GM18505 (cell line): ENCODE results near the gene PNO1.

Source experiments
- ATAC-seq: cut with Tn5 transposase; IDR thresholded peaks from one replicate; pipeline ENCODE4 v1.9.1; 2021; ENCODE audit not compliant: unreplicated experiment
- POLR2A ChIP-seq: IDR thresholded peaks from 4 replicates; pipeline ENCODE4 v1.6.1; 2011; ENCODE audit warnings: borderline replicate concordance; ENCODE audit not compliant: insufficient read depth, insufficient read length; ENCODE audit errors: extremely low read depth

Gene PNO1

GRCh38 chr2:68176657-68177056 lies 19.0 kb downstream of the PNO1 start:
- TF ChIP-seq POLR2A = no peak
- ATAC-seq = no peak

- ATAC-seq = no peak
- TF ChIP-seq POLR2A = no peak
Observed at GRCh38 chr2:68177541-68177940, 19.9 kb downstream of the PNO1 start.

DNA sequence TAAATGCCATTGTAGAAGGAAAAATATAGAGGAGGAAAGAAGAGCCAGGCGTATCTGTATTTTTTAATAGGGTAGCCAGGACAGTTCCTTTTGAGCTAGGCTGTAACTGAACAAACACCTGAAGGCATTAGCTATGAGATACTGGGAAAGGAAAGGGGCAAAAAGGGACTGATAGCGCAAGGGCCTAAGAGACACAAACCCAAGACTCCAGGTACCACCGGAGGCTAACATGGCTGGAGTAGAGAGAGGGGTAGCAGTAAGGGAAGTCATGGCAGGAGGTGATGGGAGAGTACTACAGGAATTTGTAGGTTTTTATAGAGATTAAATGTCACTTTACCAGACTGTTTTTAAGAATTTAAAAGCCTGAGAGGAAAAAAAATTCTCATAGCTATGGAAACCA lies 20.7 kb downstream of the PNO1 start:
- TF ChIP-seq POLR2A = no peak
- ATAC-seq = no peak

DNA sequence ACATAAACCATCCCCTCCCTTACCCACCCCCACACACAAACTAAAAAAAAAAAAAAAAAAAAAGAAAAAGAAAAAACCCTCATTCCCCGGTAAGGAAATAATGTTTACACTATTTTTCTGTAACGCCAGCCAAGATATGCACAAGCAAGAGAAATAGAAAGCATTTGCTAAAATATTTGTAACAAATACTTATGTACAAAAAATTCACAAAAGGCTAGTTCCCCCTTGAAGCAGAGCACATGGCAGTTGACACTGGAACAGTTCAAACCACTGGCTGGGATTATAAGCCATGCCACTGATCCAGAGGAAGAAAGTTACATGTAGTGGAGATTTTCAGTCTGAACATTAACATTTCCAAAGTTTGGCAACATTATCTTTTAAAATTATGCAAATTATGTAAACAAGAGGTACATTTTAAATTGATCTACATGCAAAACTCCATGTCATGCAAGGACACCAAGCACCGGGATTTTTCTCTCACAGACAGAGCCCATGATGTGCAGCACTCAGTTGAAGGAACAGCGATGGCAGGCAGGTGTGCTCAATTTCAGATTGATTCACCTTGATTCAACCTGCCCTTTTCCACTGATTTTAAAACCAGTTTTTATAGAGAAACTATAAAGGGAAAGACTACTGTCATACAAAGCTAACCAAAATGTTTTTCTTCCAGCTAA lies 21.4 kb downstream of the PNO1 start:
- ATAC-seq = no peak
- no peak for TF ChIP-seq POLR2A

DNA sequence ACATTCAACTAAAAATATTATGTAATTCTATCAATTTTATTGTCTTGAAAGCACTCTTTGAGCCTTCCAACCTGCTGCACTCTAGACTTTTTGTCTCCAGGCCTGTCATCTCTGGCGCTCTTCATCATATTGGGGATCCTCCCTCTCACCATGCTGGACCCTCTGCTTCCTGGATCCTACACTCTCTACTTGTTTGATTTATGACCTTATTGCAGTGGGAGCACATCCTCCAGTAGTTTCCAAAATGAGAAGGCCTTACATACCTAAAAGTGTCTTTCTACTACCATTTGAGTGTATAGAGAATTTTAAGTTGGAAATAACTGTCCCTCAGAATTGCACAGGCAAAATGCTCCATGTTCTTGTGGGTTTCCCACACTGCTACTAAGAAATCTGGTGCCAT lies 25.2 kb downstream of the PNO1 start:
- ATAC-seq = no peak
- TF ChIP-seq POLR2A = no peak

DNA sequence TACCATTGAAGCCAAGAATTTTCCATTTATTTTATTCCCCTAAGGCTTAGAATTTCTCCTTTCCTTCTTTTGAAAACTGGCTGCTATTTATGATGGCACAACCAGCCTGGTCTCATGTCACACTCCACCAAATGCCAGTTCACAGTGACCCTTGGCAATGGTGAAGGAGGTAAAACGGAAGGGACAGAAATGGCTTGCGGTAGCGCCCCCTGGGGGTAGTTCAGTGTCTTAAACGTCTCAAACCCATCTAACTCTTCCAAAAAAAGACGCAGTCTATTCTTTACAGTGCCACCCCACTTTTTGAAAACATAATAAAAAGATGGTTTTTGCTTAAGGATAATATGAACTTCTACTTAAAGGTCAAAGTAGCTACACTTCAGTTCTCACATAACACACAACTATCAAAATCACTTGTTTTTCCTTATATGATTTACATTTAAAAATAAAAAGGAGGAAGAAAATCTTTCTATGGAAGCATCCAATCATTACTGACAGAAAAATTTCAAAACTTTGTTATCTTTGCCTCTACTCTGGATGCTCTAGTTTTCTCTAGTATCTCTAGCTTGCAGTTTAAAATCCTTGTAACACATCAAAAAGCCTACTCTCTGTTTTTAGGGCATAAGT lies 28.0 kb downstream of the PNO1 start:
- no peak for ATAC-seq
- no peak for TF ChIP-seq POLR2A

- no peak for TF ChIP-seq POLR2A
- ATAC-seq = no peak
Observed at GRCh38 chr2:68187329-68187728, 29.6 kb downstream of the PNO1 start.

DNA sequence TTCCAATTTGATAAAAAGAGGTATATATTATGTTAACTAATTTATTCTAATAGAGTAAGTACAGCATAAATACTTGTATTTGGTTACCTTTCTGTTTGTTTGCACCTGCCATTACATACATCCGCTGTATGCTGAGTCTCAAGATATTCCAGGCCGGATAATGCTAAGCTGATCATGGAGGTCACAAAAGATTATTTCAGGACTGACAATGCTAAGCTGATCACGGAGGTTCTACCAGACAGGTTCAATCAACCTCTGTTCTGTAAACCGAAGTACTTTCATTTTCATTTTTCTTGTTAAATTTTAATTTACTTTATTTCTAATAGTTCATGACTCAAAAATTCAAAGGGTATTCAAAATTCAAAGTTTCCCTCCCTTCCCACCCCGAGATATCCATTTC lies 31.1 kb downstream of the PNO1 start:
- no peak for TF ChIP-seq POLR2A
- no peak for ATAC-seq

GRCh38 chr2:68189991-68190784 lies 32.5 kb downstream of the PNO1 start:
- no peak for TF ChIP-seq POLR2A
- ATAC-seq = no peak

GRCh38 chr2:68190991-68191731 lies 33.5 kb downstream of the PNO1 start:
- no peak for ATAC-seq

GRCh38 chr2:68193144-68193543 lies 35.5 kb downstream of the PNO1 start:
- TF ChIP-seq POLR2A = no peak
- ATAC-seq = no peak

More at GRCh38 chr2:68190991-68191731, 33.5 kb downstream of the PNO1 start:
- TF ChIP-seq POLR2A = no peak

- no peak for ATAC-seq
- no peak for TF ChIP-seq POLR2A
Observed at GRCh38 chr2:68193787-68194372, 36.2 kb downstream of the PNO1 start.

DNA sequence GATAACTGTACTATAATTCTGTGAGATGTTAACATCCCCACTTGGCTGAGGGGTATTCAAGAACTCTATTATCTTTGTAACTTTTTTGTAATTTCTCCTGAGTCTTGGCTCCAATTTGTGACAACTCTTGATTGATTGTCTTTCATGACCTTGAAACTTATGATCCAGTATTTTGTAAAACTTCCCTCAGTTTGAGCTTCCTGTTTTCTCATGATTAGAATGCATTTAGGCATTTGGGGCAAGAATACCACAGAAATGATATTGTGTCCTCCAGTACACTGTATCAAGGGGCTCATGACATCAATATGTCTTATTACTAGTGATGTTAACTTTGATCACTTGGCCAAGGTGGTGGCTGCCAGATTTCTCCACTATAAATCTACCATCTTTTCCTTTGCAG lies 37.4 kb downstream of the PNO1 start:
- no peak for ATAC-seq
- TF ChIP-seq POLR2A = no peak
